SH-SY5Y (cell line): ENCODE data around the gene TENM4.

ENCODE experiments used
- GATA2 ChIP-seq: IDR thresholded peaks from 2 replicates; pipeline ENCODE4 v1.6.1; 2011; ENCODE audit warnings: mild to moderate bottlenecking, low read depth, low read length
- GATA3 ChIP-seq: IDR thresholded peaks from 2 replicates; pipeline ENCODE4 v1.6.1; 2011; ENCODE audit warnings: low read depth, mild to moderate bottlenecking, low read length, moderate library complexity

DNA sequence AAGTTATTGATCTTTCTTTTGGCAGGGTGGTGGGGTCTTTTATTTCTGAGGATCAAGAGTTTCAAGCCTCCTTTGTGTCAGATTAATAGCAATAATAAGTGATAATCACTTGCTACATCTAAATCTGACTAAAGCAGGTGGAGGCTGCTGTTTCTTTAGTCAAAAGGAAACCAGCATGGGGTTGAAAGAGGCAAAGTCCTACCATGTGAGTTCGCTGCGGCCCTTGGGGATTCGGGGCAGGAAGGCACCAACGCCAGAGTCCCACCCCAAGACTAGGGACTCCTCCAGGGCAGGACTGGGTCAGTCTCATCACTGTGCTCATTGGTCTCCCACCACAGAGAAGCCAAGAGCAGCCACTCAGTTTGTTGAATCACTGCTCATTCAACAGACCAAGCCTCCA, 73.0 kb downstream of the TENM4 start:
- TF ChIP-seq GATA2 (no peak), GATA3 (no peak)
